Activated T-cell treated with anti-CD3 and anti-CD28 coated beads for 4 hours (primary cell): ENCODE measurements around the gene FLVCR2.
"Not testable (repeated sequence)": the region's sequence is repeated elsewhere in the genome, so short reads cannot be mapped to it uniquely, and the experiment has no call there.

Experiments
- DNase-seq: peaks from one replicate; pipeline ENCODE4 v3.0.0-alpha.2; 2020

FLVCR2 gene

DNA sequence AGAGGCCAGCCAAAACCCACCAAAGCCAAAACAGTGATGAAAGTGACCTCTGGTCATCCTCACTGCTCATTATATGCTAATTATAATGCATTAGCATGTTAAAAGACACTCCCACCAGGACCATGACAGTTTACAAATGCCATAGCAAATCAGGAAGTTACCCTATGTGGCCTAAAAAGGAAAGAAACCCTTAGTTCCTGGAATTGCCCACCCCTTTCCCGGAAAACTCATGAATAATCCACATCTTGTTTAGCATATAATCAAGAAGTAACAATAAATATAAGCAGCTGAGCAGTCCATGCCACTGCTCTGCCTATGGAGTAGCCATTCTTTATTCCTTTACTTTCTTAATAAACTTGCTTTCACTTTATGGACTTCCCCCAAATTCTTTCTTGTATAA lies 21.7 kb downstream of the FLVCR2 start:
- not testable (repeated sequence) for DNase-seq

DNA sequence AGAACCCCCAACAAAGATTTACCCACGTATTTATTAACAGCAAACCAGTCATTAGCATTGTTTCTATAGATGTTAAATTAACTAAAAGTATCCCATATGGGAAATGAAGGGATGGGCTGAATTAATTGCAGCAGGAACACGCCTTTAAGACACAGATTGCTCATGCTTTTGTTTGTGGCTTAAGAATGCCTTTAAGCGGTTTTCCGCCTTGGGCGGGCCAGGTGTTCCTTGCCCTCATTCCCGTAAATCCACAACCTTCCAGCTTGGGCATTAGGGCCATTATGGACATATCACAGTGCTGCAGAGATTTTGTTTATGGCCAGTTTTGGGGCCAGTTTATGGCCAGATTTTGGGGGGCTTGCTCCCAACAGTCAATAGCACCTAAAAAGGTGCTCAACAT lies 22.6 kb downstream of the FLVCR2 start:
- DNase-seq: not testable (repeated sequence)

GRCh38 chr14:75602503-75602902 lies 24.1 kb downstream of the FLVCR2 start:
- DNase-seq: no peak

GRCh38 chr14:75604979-75605851 lies 26.8 kb downstream of the FLVCR2 start:
- DNase-seq: no peak

- DNase-seq: no peak
These were observed 27.5 kb downstream of the FLVCR2 start for GRCh38 chr14:75605916-75606315.

- DNase-seq: no peak
These were observed 28.6 kb downstream of the FLVCR2 start for GRCh38 chr14:75607044-75607443.

DNA sequence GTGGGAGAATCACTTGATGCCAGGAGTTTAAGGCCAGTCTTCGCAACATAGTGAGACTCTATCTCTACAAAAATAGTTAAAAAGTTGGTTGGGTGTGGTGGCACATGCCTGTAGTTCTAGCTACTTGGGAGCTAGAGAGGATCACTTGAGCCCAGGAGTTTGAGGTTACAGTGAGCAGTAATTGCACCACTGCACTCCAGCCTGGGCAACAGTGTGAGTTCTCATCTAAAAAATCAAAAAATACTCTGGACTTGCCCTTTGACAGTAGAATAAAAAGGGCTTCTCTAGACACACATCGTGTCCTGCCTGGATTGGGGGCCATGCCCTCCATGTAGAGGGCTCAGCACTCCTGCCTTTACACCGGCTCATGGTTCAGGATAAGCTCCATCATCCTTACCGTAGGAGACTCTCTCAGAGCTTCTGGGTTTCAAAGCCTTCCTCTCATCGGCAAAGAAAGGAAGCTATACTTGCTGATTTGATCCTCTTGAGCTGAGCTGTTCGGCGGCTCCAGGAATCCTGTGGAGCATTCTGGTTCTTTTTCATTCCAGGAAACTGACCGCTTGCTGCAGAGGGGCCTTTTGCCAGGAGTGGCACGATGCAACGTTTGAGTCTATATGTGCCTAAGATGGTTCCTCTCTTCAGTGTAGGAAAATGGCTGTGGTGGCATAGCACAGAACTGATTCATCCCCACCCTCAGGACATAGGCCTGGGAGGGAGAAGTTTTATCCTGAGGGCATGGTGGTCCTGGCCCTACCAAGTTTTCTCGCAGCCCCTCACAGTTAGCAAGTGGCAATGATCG lies 29.6 kb downstream of the FLVCR2 start:
- no peak for DNase-seq

- DNase-seq: no peak
These were observed 30.7 kb downstream of the FLVCR2 start for GRCh38 chr14:75609116-75609515.

- DNase-seq: no peak
These were observed 31.4 kb downstream of the FLVCR2 start for GRCh38 chr14:75609606-75610475.

- no peak for DNase-seq
These were observed 32.4 kb downstream of the FLVCR2 start for GRCh38 chr14:75610834-75611233.

GRCh38 chr14:75612157-75612556 lies 33.7 kb downstream of the FLVCR2 start:
- no peak for DNase-seq

GRCh38 chr14:75614179-75614578 lies 35.8 kb downstream of the FLVCR2 start:
- no peak for DNase-seq

DNA sequence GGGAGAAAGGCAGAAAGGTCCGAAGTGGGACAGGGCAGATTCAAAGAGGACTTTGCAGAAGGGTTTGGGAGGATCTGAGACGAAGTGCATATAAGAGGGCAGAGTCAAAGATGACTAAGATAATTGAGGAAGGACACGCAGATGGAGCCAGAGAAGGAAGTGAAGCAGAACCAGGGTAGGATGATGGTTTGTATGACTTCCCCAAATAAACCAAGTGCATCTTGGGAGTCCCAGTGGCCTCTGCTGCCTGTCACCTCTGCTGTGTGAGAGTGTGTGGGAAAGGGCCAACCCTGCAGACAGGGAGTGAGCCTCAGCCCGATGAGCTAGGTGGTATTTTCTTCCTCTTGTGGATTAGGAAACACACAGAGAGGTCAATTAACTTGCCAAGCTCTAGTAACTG lies 36.8 kb downstream of the FLVCR2 start:
- DNase-seq: no peak

- DNase-seq: no peak
These were observed 41.1 kb downstream of the FLVCR2 start for GRCh38 chr14:75619548-75619947.

GRCh38 chr14:75625034-75625433 lies 46.6 kb downstream of the FLVCR2 start:
- DNase-seq: no peak

DNA sequence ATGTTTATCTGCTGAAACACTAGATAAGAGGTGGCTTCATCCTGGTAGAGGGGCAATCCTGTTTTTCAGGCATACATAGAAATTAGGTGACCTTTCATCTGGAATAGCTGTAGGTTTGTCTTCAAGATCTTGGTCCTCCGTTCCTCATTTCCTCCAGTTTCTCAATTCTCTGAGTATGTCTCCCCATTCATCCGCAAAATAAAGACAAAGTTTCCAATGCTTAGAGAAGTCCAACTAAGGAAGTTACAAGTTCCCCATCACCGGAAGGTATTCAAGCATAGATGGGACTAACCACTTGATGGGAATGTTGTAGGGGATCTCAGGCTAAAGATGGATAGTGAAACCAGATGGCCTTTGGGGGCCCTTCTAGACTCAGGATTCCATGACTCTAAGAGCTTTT lies 48.0 kb downstream of the FLVCR2 start:
- no peak for DNase-seq

DNA sequence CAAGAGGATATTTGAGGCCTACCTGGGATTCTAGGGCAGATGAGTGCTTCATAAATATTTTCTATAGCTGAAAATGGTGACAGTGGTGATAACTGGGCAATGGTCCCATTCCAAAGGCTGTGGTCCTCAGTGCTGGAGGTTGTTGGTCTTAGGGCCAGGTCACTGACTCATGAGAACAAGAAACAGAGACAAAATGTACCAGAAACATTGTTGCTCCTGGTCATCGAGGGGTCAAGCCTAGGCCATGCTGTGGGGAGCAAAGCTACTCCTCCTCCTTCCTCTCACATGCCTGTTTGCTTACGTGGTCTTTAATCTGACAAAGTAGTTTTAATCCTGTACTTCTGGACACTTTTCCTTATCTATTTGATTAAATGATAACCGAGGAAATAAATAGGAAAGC lies 48.4 kb downstream of the FLVCR2 start:
- no peak for DNase-seq

DNA sequence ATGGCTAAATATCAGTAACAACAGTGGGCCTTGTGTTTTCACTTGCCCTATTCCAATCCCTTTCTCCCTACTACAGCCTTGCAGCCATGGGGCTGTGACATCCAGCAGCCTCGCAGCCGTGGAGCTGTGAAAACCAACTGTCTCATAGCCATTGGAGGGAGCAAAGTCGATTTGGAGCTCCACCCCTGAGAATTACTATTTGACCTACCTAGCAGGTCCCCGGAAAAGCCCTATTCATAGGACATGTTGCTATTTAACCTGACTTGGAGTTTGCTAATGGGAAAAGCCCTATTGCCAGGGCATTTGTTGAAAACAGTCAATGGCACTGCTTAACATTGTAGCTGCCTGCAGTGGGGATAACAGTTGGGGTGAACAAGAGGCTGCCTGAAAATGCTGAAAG lies 49.0 kb downstream of the FLVCR2 start:
- no peak for DNase-seq

DNA sequence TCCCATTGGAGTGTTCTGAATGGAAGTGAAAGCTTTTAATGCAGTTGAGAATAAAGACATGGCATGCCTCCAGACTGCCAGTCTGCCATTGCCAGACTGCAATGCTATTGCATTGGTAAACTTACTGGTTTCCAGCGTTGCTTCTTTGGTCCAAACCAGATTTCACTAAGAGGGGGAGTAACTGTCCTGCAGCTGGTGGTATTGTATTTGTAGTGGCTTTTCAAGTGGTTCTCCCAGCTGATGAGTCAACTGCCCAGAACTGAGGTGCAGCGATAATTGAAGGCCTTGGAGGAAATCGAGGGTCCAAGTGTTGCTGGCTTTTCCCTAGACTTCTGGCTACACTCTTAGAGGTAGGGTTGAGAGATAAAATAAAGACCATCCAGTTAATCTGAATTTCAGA lies 50.4 kb downstream of the FLVCR2 start:
- DNase-seq: no peak

DNA sequence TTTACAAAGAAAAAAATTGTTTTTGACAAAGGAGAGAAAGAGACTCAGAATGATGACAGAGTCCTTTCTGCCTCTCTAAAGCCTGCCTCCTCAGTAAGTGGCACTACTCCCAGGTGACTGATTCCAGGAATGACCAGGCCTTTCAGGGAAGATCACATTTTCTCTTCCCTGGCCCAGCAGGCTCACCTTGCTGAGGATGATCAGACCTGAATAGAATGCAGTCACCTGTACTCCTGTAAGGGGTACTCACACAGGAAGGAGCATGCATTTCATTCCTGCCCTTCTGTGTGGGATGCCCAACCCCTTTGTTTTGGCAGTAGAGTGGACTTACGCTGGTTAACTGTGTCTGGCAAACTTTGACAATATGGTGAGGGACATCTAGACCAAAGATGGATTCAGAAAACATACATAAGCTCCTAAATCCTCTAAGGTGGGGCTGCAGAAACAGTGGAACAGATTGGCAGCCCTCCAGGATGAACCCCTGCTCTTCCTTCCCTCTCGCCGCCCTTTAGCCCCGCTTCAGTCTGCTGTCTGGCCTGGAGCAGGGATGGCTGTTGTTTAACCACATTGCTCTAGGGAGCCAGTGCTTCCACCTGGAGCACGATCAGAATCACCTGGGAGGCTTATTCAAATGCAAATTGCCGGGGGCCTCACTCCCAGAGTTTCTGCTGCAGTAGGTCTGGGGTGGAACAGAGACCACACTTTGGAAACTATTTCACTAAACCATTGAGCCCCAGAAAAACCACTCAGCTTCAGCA lies 52.5 kb downstream of the FLVCR2 start:
- DNase-seq: no peak

GRCh38 chr14:75631453-75631831 lies 53.0 kb downstream of the FLVCR2 start:
- no peak for DNase-seq

DNA sequence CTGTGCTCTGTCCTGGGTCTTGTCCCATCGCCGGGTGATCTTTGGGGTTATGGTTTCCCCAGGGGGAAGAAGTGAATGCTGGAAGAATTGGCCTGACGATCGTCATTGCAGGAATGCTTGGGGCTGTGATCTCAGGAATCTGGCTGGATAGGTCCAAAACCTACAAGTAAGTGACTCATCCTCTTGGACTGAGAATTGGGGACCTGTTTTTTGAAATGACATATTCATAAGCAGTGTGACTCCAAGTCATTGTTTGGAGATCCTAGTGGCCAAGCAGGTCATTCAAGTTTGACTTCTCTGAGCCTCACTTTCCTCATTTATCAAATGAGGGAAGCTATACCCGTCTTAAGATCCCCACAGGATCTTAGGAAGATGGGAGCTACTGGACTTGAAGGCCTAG lies 56.4 kb downstream of the FLVCR2 start:
- no peak for DNase-seq
